Breast epithelium (tissue), 4 donors: Measurements from ENCODE around the gene ANHX. TPM values are rescaled to one million over a fixed set of nuclear protein-coding genes. Genes with fewer than 3 reads are reported as not detected.

Experiments used
- DNase-seq, 2 donors: peaks; one replicate each; pipeline ENCODE4 v3.0.0-alpha.2; 2019; ENCODE audit warnings: low spot score in 2 of 2
- H3K27ac ChIP-seq, 2 donors: fragments of 200-600 bp; sonication (generic) in 1 of 2; one replicate each; pipeline ENCODE4 v1.5.1; 2016 to 2019; ENCODE audit warnings: mild to moderate bottlenecking in 1 of 2
- H3K27me3 ChIP-seq, 2 donors: fragments of 200-600 bp; sonication (generic) in 1 of 2; one replicate each; pipeline versions ENCODE4 v1.5.1 to v1.6.0; 2017 to 2019; ENCODE audit warnings: control low read depth in 1 of 2, mild to moderate bottlenecking in 1 of 2
- H3K36me3 ChIP-seq: fragments of 200-600 bp; one replicate; pipeline ENCODE4 v1.5.1; 2019
- H3K4me1 ChIP-seq, 2 donors: fragments of 200-600 bp; sonication (generic); one replicate each; pipeline ENCODE4 v1.5.1; 2016 to 2019; ENCODE audit warnings: control low read depth in 1 of 2
- H3K4me3 ChIP-seq, 3 donors: fragments of 200-600 bp; sonication (generic); 1 replicate in 2 of 3; 2 replicates in 1 of 3; pipeline ENCODE4 v1.5.1; 2016 to 2019; ENCODE audit warnings: mild to moderate bottlenecking in 3 of 3, moderate library complexity in 2 of 3
- H3K9me3 ChIP-seq, 2 donors: fragments of 200-600 bp; sonication (generic) in 1 of 2; one replicate each; pipeline ENCODE4 v1.5.1; 2016 to 2019; ENCODE audit warnings: control low read depth in 1 of 2
- POLR2A ChIP-seq: fragments of 450-650 bp; IDR thresholded peaks from one replicate; pipeline ENCODE4 v1.6.1; 2016; ENCODE audit warnings: antibody characterized with exemption, mild to moderate bottlenecking, moderate library complexity
- POLR2AphosphoS5 ChIP-seq, 3 donors: sonication (generic); formaldehyde crosslinking; IDR thresholded peaks; one replicate each; pipeline ENCODE4 v1.6.1; 2017; ENCODE audit warnings: antibody characterized with exemption in 3 of 3
- intact Hi-C: fragments of 100-400 bp; cut with DNase I; formaldehyde crosslinking; loops from one replicate; pipeline ENCODE4 v1.15.1; 2023; ENCODE audit warnings: low total_unique reads
- total RNA-seq, 3 donors: library from RNA; depleted of rRNA; stranded (reverse); fragments of >200 nt; gene quantifications; one replicate each; pipeline ENCODE4 v1.1.0, GENCODE V29; 2016
- TF ChIP-seq, protein P1 (sequence below), 3 donors: fragments of 450-650 bp; IDR thresholded peaks; one replicate each; pipeline ENCODE4 v1.5.1; 2016 to 2017; ENCODE audit warnings: antibody characterized with exemption in 3 of 3, mild to moderate bottlenecking in 3 of 3, moderate library complexity in 3 of 3

Gene ANHX
- total RNA-seq, 3 donors from 2014 or later, result not detected

DNA sequence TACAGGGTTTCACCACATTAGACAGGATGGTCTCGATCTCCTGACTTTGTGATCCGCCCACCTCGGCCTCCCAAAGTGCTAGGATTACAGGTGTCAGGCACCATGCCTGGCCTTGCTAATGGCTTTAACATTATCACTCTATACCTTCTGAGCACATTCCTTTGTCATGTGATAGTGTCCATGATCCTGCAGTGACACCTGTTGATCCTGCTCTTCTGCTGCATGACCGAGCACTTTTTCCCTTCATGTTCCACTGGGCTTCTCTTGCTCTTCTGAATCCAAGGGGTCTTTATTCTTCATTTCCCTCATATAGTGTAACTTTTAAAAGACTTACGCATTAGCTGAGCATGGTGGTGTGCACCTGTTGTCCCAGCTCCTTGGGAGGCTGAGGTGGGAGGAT, 42.8 kb downstream of the ANHX start:
- H3K9me3 ChIP-seq, result peaks cover 84 to 92% of the 10 kb centered on the region in 2 donors
- H3K36me3 ChIP-seq, result peaks cover 72% of the 10 kb centered on the region
- H3K4me3 ChIP-seq, result peak overlapping the region in 1 of 3 donors; percentile 9
- TF ChIP-seq, protein P1, sequence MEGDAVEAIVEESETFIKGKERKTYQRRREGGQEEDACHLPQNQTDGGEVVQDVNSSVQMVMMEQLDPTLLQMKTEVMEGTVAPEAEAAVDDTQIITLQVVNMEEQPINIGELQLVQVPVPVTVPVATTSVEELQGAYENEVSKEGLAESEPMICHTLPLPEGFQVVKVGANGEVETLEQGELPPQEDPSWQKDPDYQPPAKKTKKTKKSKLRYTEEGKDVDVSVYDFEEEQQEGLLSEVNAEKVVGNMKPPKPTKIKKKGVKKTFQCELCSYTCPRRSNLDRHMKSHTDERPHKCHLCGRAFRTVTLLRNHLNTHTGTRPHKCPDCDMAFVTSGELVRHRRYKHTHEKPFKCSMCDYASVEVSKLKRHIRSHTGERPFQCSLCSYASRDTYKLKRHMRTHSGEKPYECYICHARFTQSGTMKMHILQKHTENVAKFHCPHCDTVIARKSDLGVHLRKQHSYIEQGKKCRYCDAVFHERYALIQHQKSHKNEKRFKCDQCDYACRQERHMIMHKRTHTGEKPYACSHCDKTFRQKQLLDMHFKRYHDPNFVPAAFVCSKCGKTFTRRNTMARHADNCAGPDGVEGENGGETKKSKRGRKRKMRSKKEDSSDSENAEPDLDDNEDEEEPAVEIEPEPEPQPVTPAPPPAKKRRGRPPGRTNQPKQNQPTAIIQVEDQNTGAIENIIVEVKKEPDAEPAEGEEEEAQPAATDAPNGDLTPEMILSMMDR (IDR thresholded peaks at IDR 0.05), result no peak
- no peak for DNase-seq
- intact Hi-C loops, result no loop called here
- H3K4me1 ChIP-seq, result no peaks in the 10 kb centered on the region
- H3K27me3 ChIP-seq, result no peaks in the 10 kb centered on the region
- no peak overlapping the region for H3K27ac ChIP-seq

DNA sequence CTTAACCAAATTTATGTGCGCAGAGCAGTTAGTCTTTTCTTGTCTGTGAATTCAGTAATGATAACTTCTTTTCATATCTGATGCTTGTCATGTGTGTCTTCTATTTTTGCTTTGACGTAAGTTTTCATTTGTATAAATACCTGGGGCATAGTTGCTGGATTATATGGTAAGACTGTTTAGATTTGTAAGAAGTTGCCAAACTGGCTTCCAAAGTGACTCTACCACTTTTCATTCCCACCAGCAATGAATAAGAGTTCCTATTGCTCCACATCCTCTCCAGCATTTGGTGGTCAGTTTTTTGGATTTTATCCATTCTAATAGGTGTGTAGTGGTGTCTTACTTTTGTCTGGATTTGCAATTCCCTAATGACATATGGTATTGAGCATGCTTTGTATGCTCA, 45.5 kb downstream of the ANHX start:
- intact Hi-C loops, result no loop called here

DNA sequence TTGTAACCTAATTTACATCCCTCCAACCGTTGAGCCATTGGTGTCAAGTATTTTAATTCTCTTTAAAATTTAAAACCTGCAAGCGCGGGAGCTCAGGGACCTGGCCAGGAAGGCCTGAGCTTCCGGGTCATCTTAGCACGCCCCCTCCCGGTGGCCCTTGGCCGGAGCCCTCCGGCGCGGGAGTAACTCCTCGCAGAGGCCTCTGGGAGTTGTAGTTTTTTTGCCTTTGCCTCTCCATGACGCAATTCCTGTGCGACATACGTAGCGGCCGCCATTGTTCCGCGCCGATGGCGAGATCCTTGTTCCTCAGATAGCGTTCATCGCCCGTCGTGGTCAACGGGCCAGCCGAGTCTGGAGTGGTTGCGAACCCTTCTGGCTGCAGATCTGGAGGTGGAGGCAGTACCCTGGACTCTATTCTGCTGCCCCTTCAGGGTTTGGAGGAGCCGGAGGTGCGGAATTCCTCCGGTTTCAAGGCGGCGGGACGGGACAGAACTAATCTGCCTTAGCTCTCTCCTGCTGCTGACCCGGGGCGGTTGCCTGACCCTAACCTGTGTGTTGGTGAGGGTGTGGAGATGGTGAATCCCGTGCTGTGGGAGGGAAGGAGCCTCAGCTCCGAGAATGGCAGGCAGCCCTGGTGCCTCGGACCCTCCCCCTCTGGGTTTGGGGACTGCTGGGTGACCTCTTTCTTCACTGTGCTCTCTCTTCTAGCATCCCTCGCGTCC, 54.3 kb downstream of the ANHX start, which contains the start of gene ZNF268:
Gene ZNF268, plus strand, starts transcription at position 258 of the 722 bp plus-strand sequence. CDS start 503 bp downstream, outside the sequence.
- H3K36me3 ChIP-seq, result peaks cover 8% of the 10 kb centered on the region
- H3K4me3 ChIP-seq, result peak within 1 kb of the TSS; percentile 74 to 95 (median 79)
- peaks cover 41 to 67% of the 10 kb centered on the region in 2 donors for H3K9me3 ChIP-seq
- H3K27ac ChIP-seq, result peak within 1 kb of the TSS; percentile 52 to 86
- intact Hi-C loops, result no loop called here
- no peaks in the 10 kb centered on the region for H3K27me3 ChIP-seq
- TF ChIP-seq POLR2AphosphoS5 (IDR thresholded peaks at IDR 0.05), result peak; percentile 86 to 93 (median 91)
- TF ChIP-seq, protein P1 (IDR thresholded peaks at IDR 0.05), result peak; percentile 38 to 55 (median 46)
- no peak for TF ChIP-seq POLR2A
- peaks cover 0 to 6% of the 10 kb centered on the region in 2 donors for H3K4me1 ChIP-seq
- DNase-seq, result peak; percentile 77 to 88

More for the DNA sequence above, 45.5 kb downstream of the ANHX start:
- Histone ChIP-seq H3K27me3 (no peaks in the 10 kb centered on the region), H3K4me3 (no peak overlapping the region), H3K27ac (no peak overlapping the region), H3K9me3 (peaks cover 86 to 100% of the 10 kb centered on the region in 2 donors), H3K36me3 (peaks cover 86% of the 10 kb centered on the region), H3K4me1 (no peaks in the 10 kb centered on the region)
- DNase-seq, result no peak
- TF ChIP-seq POLR2A, result no peak
- TF ChIP-seq, protein P1 (IDR thresholded peaks at IDR 0.05), result no peak
- no peak for TF ChIP-seq POLR2AphosphoS5 (IDR thresholded peaks at IDR 0.05)

DNA sequence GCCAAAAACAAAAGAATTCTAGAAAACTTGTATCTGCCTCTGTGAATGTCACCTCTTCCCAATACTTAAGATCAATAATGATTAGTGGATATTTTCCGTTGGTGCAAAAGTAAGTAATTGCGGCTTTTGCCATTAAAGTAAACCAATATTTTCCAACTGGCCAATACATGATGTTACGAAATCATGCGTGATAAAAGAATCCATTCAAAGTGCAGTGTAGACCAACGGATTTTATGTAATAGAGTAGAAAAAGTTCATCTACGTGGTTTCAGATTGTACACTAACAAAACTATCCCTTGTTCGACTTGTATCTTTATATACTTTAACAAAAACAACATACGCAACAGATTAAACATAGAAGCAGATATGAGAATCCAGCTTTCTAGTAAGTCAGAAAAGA, 55.0 kb downstream of the ANHX start:
- Histone ChIP-seq H3K27me3 (no peaks in the 10 kb centered on the region), H3K4me1 (peaks cover 0 to 6% of the 10 kb centered on the region in 2 donors), H3K9me3 (peaks cover 35 to 67% of the 10 kb centered on the region in 2 donors), H3K4me3 (no peak overlapping the region), H3K36me3 (peaks cover 2% of the 10 kb centered on the region), H3K27ac (no peak overlapping the region)
- no peak for DNase-seq
- intact Hi-C loops, result no loop called here
- TF ChIP-seq POLR2AphosphoS5 (IDR thresholded peaks at IDR 0.05) (no peak), POLR2A (no peak)
- TF ChIP-seq, protein P1 (IDR thresholded peaks at IDR 0.05), result no peak

DNA sequence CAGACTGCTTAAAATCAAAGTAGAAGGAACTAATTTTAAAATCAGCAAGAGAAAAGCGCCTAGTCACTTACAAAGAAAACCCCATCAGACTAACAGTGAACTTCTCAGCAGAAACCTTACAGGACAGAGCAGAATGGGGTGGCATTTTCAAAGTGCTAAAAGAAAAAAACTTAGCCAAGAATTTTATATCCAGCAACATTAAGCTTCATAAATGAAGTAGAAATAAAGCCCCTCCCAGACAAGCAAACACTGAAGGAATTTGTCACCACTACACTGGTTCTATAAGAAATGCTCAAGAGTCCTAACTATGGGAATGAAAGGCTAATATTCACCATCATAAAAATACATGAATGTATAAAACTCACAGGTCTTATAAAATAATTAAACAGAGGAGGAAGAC, 60.8 kb downstream of the ANHX start:
- intact Hi-C loops, result no loop called here
- no peaks in the 10 kb centered on the region for H3K36me3 ChIP-seq
- H3K27ac ChIP-seq, result no peak overlapping the region
- no peak for DNase-seq
- H3K9me3 ChIP-seq, result peaks cover 43 to 81% of the 10 kb centered on the region in 2 donors
- H3K27me3 ChIP-seq, result no peaks in the 10 kb centered on the region
- no peak overlapping the region for H3K4me3 ChIP-seq
- TF ChIP-seq, protein P1 (IDR thresholded peaks at IDR 0.05), result no peak
- TF ChIP-seq POLR2AphosphoS5 (IDR thresholded peaks at IDR 0.05) (no peak), POLR2A (no peak)
- no peaks in the 10 kb centered on the region for H3K4me1 ChIP-seq
